PC-3 (cell line): Measurements from ENCODE around the gene PITPNM3. TPM values are rescaled to one million over a fixed set of nuclear protein-coding genes. Genes with fewer than 3 reads are reported as not detected.

Source experiments
- ATAC-seq: fragments of 200-7000 bp; cut with Tn5 transposase; 2 replicates; pipeline ENCODE4 v1.9.1; 2020; ENCODE audit warnings: mild to moderate bottlenecking, moderate library complexity
- BruUV-seq: library from RNA; stranded (reverse); fragments of 400-500 nt; replicated peaks from 2 replicates; lab custom pipeline; 2021; lab: Mats Ljungman, UMichigan
- CTCF ChIA-PET: fragments of 300-600 bp; sonication (Branson Sonifier 250); formaldehyde crosslinking; loops from one replicate; lab custom pipeline; 2022; ENCODE audit warnings: antibody characterized with exemption; lab: Charles Lee
- POLR2A ChIA-PET: fragments of 300-600 bp; sonication (Branson Sonifier 250); formaldehyde crosslinking; loops from one replicate; lab custom pipeline; 2022; ENCODE audit warnings: antibody characterized with exemption; ENCODE audit not compliant: unreplicated experiment; lab: Charles Lee
- DNase-seq: peaks from one replicate; pipeline ENCODE4 v3.0.0-alpha.2; 2015
- H2AFZ ChIP-seq: fragments of 300-600 bp; sonication (generic); 2 replicates; pipeline ENCODE4 v1.6.0; 2016; ENCODE audit warnings: antibody characterized with exemption, low read length
- H3F3A ChIP-seq: fragments of 300-600 bp; sonication (generic); one replicate; pipeline ENCODE4 v1.6.0; 2017; ENCODE audit warnings: antibody characterized with exemption, low read length, control low read depth, mild to moderate bottlenecking; ENCODE audit not compliant: unreplicated experiment
- H3K27ac ChIP-seq: fragments of 300-600 bp; sonication (generic); 2 replicates; pipeline ENCODE4 v1.5.1; 2016; ENCODE audit warnings: mild to moderate bottlenecking, low read length
- H3K27me3 ChIP-seq: fragments of 300-600 bp; sonication (generic); 2 replicates; pipeline ENCODE4 v1.6.1; 2016; ENCODE audit warnings: low read length, mixed read lengths
- H3K36me3 ChIP-seq: fragments of 300-600 bp; sonication (generic); 2 replicates; pipeline ENCODE4 v1.6.1; 2016; ENCODE audit warnings: low read depth, mixed run types, low read length, mixed read lengths
- H3K4me1 ChIP-seq: fragments of 300-600 bp; sonication (generic); 2 replicates; pipeline ENCODE4 v1.5.1; 2016; ENCODE audit warnings: low read length; ENCODE audit not compliant: insufficient read depth
- H3K4me2 ChIP-seq: fragments of 300-600 bp; sonication (generic); 2 replicates; pipeline ENCODE4 v1.6.0; 2016; ENCODE audit warnings: low read length
- H3K4me3 ChIP-seq: fragments of 300-600 bp; sonication (generic); 2 replicates; pipeline ENCODE4 v1.5.1; 2016; ENCODE audit warnings: mild to moderate bottlenecking, low read length, mixed read lengths
- H3K79me2 ChIP-seq: fragments of 300-600 bp; sonication (generic); 2 replicates; pipeline ENCODE4 v1.6.1; 2017; ENCODE audit warnings: low read length, mixed read lengths
- H3K9ac ChIP-seq: fragments of 300-600 bp; sonication (generic); 2 replicates; pipeline ENCODE4 v1.6.0; 2016; ENCODE audit warnings: mild to moderate bottlenecking, low read length
- H3K9me2 ChIP-seq: fragments of 300-600 bp; sonication (generic); replicated peaks from 2 replicates; pipeline ENCODE4 v1.6.1; 2016; ENCODE audit warnings: mixed run types, low read length, mixed read lengths
- H3K9me3 ChIP-seq: fragments of 300-600 bp; sonication (generic); 2 replicates; pipeline ENCODE4 v1.6.1; 2016; ENCODE audit warnings: low read length, mixed read lengths
- H4K20me1 ChIP-seq: fragments of 300-600 bp; sonication (generic); 2 replicates; pipeline ENCODE4 v1.6.1; 2016; ENCODE audit warnings: low read length, mixed read lengths
- CTCF ChIP-seq: fragments of 300-600 bp; sonication (generic); conservative IDR thresholded peaks from 2 replicates; pipeline ENCODE4 v1.5.1; 2017; ENCODE audit warnings: antibody characterized with exemption, low read depth, mild to moderate bottlenecking, low read length
- EZH2 ChIP-seq: fragments of 300-600 bp; sonication (generic); IDR thresholded peaks from one replicate; pipeline ENCODE4 v1.6.1; 2017; ENCODE audit warnings: antibody characterized with exemption, mild to moderate bottlenecking, low read length; ENCODE audit not compliant: unreplicated experiment
- EZH2phosphoT487 ChIP-seq: fragments of 300-600 bp; sonication (generic); IDR thresholded peaks from 2 replicates; pipeline ENCODE4 v1.6.1; 2018; ENCODE audit warnings: mild to moderate bottlenecking, antibody characterized with exemption, low read length, borderline replicate concordance
- intact Hi-C: fragments of 100-400 bp; cut with micrococcal nuclease; formaldehyde crosslinking; loops from 2 replicates; pipeline ENCODE4 v1.9.0; 2023
- total RNA-seq: library from RNA; depleted of rRNA; stranded (reverse); fragments of >200 nt; gene quantifications from 2 replicates; pipeline ENCODE4 v1.2.3, GENCODE V29; 2014

Gene PITPNM3
- total RNA-seq, 1 experiment from 2014 or later: 7.1 TPM

- Histone ChIP-seq H3K36me3 (no peaks in the 10 kb centered on the region), H3K9ac (no peak overlapping the region), H4K20me1 (no peaks in the 10 kb centered on the region), H3F3A (no peaks in the 10 kb centered on the region), H3K9me2 (no peaks in the 10 kb centered on the region), H3K4me1 (no peaks in the 10 kb centered on the region), H3K27me3 (no peaks in the 10 kb centered on the region), H3K27ac (no peak overlapping the region), H2AFZ (no peak overlapping the region), H3K4me3 (no peak overlapping the region), H3K79me2 (no peaks in the 10 kb centered on the region), H3K9me3 (peaks cover 3% of the 10 kb centered on the region; the same call in 1 of the 2 replicates), H3K4me2 (no peak overlapping the region)
- no TSS peak for BruUV-seq
- no peak for ATAC-seq
- no peak for TF ChIP-seq EZH2phosphoT487
- TF ChIP-seq CTCF: no peak
- TF ChIP-seq EZH2: no peak
- intact Hi-C loops: no loop called here
- DNase-seq: no peak
- CTCF ChIA-PET: no interaction called here
- POLR2A ChIA-PET: no interaction called here
Observed at GRCh38 chr17:6429266-6429665, 127.1 kb downstream of the PITPNM3 start.

GRCh38 chr17:6428207-6428965 is 128.0 kb downstream of the PITPNM3 start:
- ChIA-PET POLR2A (no interaction called here), CTCF (interaction anchor here (0.7 kb wide), 1 partner anchor 912 kb away, joined by 4 read pairs; no protein-coding TSS in a partner anchor)
- intact Hi-C loops: no loop called here
- H3F3A ChIP-seq: no peaks in the 10 kb centered on the region
- H3K4me3 ChIP-seq: no peak overlapping the region
- BruUV-seq: no TSS peak
- H3K27ac ChIP-seq: no peak overlapping the region
- no peak overlapping the region for H3K9ac ChIP-seq
- no peak overlapping the region for H3K4me2 ChIP-seq
- H4K20me1 ChIP-seq: no peaks in the 10 kb centered on the region
- H3K9me3 ChIP-seq: peaks cover 3% of the 10 kb centered on the region; the same call in 1 of the 2 replicates
- H2AFZ ChIP-seq: no peak overlapping the region
- ATAC-seq (no peak), DNase-seq (no peak)
- no peaks in the 10 kb centered on the region for H3K9me2 ChIP-seq
- no peaks in the 10 kb centered on the region for H3K27me3 ChIP-seq
- no peak for TF ChIP-seq CTCF
- TF ChIP-seq EZH2: no peak
- TF ChIP-seq EZH2phosphoT487: no peak
- no peaks in the 10 kb centered on the region for H3K4me1 ChIP-seq
- no peaks in the 10 kb centered on the region for H3K36me3 ChIP-seq
- no peaks in the 10 kb centered on the region for H3K79me2 ChIP-seq

GRCh38 chr17:6427279-6427781 is 129.0 kb downstream of the PITPNM3 start:
- DNase-seq: peak; percentile 48
- intact Hi-C loops: no loop called here
- Histone ChIP-seq H3K36me3 (no peaks in the 10 kb centered on the region), H3K9me2 (no peaks in the 10 kb centered on the region), H3K27me3 (no peaks in the 10 kb centered on the region), H3K9ac (no peak overlapping the region), H4K20me1 (no peaks in the 10 kb centered on the region), H3K9me3 (peaks cover 3% of the 10 kb centered on the region; the same call in 1 of the 2 replicates), H3K79me2 (no peaks in the 10 kb centered on the region), H3K27ac (no peak overlapping the region), H3K4me3 (no peak overlapping the region), H2AFZ (no peak overlapping the region), H3F3A (no peaks in the 10 kb centered on the region), H3K4me2 (peak overlapping the region; percentile 41; the same call in 1 of the 2 replicates), H3K4me1 (no peaks in the 10 kb centered on the region)
- ChIA-PET POLR2A (no interaction called here), CTCF (interaction anchor here (0.7 kb wide), 1 partner anchor 911 kb away, joined by 4 read pairs; no protein-coding TSS in a partner anchor)
- BruUV-seq: no TSS peak
- TF ChIP-seq EZH2: no peak
- peak; percentile 42; the same call in 1 of the 2 replicates for TF ChIP-seq CTCF
- TF ChIP-seq EZH2phosphoT487: no peak
- peak; percentile 42; the same call in 1 of the 2 replicates for ATAC-seq
